B cell (primary cell): Measurements from ENCODE around the gene LRRC74B.

ENCODE experiments used
- CTCF ChIP-seq: fragments of 200-600 bp; IDR thresholded peaks from one replicate; pipeline ENCODE4 v1.8.0; 2022; ENCODE audit warnings: antibody characterized with exemption, mild to moderate bottlenecking
- EZH2 ChIP-seq: IDR thresholded peaks from 2 replicates; pipeline ENCODE4 v1.6.1; 2012; ENCODE audit warnings: borderline replicate concordance, low read depth, mild to moderate bottlenecking, moderate library complexity, low read length; ENCODE audit not compliant: insufficient read depth, poor library complexity, severe bottlenecking

- TF ChIP-seq CTCF (no peak), EZH2 (no peak)
Measured at GRCh38 chr22:21073482-21073881, 27.7 kb downstream of the LRRC74B start.
